SK-N-SH treated with all-trans-retinoic acid at 6 μM for 48 hours (cell line): ENCODE data around the gene DYNC1H1.

Experiments used
- ARNTL ChIP-seq: fragments of 450-650 bp; formaldehyde crosslinking; IDR thresholded peaks from 2 replicates; pipeline ENCODE4 v1.5.0; 2020; ENCODE audit warnings: low read depth, mild to moderate bottlenecking, moderate library complexity, borderline replicate concordance
- TOX ChIP-seq: fragments of 250-450 bp; sonication (Bioruptor Pico); IDR thresholded peaks from 2 replicates; pipeline ENCODE4 v1.8.0; 2021; ENCODE audit warnings: mild to moderate bottlenecking, moderate library complexity, borderline replicate concordance
- ZC3H10 ChIP-seq: fragments of 250-450 bp; sonication (Bioruptor Pico); IDR thresholded peaks from 2 replicates; pipeline ENCODE4 v1.5.1; 2021; ENCODE audit warnings: mild to moderate bottlenecking, moderate library complexity
- ZFP3 ChIP-seq: fragments of 250-450 bp; sonication (Bioruptor Pico); IDR thresholded peaks from 2 replicates; pipeline ENCODE4 v1.5.0; 2020; ENCODE audit warnings: mild to moderate bottlenecking, moderate library complexity
- TF ChIP-seq, protein P1 (sequence below): fragments of 250-450 bp; sonication (Bioruptor Pico); IDR thresholded peaks from 2 replicates; pipeline ENCODE4 v1.5.1; 2020; ENCODE audit warnings: low read depth, mild to moderate bottlenecking, moderate library complexity
- TF ChIP-seq, protein P2 (sequence below): fragments of 250-450 bp; sonication (Bioruptor Pico); IDR thresholded peaks from 2 replicates; pipeline ENCODE4 v1.8.0; 2020; ENCODE audit warnings: mild to moderate bottlenecking, moderate library complexity, borderline replicate concordance

DNA sequence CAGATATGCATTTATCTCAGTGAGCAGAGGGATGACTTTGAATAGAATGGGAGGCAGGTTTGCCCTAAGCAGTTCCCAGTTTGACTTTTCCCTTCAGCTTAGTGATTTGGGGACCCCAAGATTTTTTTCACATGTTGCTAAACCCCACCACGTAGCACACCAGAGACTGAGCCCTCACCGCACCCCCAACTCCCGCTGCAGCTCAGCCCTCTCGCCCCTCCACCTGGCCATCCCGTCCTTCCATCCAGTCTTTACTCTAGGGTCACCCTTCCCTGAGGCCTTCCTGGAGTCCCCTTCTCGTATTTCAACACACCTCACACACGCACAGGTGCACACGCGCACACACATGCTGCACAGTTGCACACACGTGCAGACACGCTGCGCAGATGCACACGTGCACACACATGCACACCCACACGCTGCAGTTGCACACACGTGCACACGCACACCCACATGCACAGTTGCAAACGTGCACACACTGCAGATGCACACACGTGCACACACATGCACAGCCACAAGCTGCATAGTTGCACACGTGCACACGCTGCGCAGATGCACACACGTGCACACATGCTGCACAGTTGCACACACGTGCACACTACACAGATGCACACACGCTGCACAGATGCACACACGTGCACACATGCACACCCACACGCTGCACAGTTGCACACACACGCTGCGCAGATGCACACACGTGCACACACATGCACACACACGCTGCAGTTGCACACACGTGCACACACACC, 92.5 kb downstream of the DYNC1H1 start:
- TF ChIP-seq, protein P1, sequence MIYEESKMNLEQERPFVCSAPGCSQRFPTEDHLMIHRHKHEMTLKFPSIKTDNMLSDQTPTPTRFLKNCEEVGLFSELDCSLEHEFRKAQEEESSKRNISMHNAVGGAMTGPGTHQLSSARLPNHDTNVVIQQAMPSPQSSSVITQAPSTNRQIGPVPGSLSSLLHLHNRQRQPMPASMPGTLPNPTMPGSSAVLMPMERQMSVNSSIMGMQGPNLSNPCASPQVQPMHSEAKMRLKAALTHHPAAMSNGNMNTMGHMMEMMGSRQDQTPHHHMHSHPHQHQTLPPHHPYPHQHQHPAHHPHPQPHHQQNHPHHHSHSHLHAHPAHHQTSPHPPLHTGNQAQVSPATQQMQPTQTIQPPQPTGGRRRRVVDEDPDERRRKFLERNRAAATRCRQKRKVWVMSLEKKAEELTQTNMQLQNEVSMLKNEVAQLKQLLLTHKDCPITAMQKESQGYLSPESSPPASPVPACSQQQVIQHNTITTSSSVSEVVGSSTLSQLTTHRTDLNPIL (CRISPR knock-in tag): no peak
- TF ChIP-seq ARNTL (CRISPR knock-in tag): no peak
- no peak for TF ChIP-seq ZFP3 (CRISPR knock-in tag)
- no peak for TF ChIP-seq TOX (CRISPR knock-in tag)
- TF ChIP-seq ZC3H10: no peak
- TF ChIP-seq, protein P2, sequence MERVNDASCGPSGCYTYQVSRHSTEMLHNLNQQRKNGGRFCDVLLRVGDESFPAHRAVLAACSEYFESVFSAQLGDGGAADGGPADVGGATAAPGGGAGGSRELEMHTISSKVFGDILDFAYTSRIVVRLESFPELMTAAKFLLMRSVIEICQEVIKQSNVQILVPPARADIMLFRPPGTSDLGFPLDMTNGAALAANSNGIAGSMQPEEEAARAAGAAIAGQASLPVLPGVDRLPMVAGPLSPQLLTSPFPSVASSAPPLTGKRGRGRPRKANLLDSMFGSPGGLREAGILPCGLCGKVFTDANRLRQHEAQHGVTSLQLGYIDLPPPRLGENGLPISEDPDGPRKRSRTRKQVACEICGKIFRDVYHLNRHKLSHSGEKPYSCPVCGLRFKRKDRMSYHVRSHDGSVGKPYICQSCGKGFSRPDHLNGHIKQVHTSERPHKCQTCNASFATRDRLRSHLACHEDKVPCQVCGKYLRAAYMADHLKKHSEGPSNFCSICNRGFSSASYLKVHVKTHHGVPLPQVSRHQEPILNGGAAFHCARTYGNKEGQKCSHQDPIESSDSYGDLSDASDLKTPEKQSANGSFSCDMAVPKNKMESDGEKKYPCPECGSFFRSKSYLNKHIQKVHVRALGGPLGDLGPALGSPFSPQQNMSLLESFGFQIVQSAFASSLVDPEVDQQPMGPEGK (CRISPR knock-in tag): no peak
